GM12865 (cell line): ENCODE results near the gene CHRM2.

Experiments used
- DNase-seq: peaks from one replicate; pipeline ENCODE4 v3.0.0; 2010; ENCODE audit warnings: low read depth
- H3K4me3 ChIP-seq: 2 replicates; pipeline ENCODE4 v1.5.1; 2011; ENCODE audit warnings: mild to moderate bottlenecking, low read depth, low read length, control low read depth
- TF ChIP-seq, protein P1 (sequence below): IDR thresholded peaks from 2 replicates; pipeline ENCODE4 v1.5.1; 2011; ENCODE audit warnings: low read length, control low read depth, low read depth, inconsistent platforms; ENCODE audit not compliant: insufficient read depth; ENCODE audit errors: missing control alignments

The CHRM2 gene

GRCh38 chr7:136914016-136914415 is 45.6 kb downstream of the CHRM2 start:
- DNase-seq = no peak
- no peak overlapping the region for H3K4me3 ChIP-seq
- TF ChIP-seq, protein P1, sequence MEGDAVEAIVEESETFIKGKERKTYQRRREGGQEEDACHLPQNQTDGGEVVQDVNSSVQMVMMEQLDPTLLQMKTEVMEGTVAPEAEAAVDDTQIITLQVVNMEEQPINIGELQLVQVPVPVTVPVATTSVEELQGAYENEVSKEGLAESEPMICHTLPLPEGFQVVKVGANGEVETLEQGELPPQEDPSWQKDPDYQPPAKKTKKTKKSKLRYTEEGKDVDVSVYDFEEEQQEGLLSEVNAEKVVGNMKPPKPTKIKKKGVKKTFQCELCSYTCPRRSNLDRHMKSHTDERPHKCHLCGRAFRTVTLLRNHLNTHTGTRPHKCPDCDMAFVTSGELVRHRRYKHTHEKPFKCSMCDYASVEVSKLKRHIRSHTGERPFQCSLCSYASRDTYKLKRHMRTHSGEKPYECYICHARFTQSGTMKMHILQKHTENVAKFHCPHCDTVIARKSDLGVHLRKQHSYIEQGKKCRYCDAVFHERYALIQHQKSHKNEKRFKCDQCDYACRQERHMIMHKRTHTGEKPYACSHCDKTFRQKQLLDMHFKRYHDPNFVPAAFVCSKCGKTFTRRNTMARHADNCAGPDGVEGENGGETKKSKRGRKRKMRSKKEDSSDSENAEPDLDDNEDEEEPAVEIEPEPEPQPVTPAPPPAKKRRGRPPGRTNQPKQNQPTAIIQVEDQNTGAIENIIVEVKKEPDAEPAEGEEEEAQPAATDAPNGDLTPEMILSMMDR = no peak

- TF ChIP-seq, protein P1 = no peak
- no peak for DNase-seq
- H3K4me3 ChIP-seq = no peak overlapping the region
Observed at GRCh38 chr7:136919820-136920219, 51.4 kb downstream of the CHRM2 start.

GRCh38 chr7:136923111-136923667 is 54.7 kb downstream of the CHRM2 start:
- no peak for DNase-seq
- no peak overlapping the region for H3K4me3 ChIP-seq
- TF ChIP-seq, protein P1 = no peak

DNA sequence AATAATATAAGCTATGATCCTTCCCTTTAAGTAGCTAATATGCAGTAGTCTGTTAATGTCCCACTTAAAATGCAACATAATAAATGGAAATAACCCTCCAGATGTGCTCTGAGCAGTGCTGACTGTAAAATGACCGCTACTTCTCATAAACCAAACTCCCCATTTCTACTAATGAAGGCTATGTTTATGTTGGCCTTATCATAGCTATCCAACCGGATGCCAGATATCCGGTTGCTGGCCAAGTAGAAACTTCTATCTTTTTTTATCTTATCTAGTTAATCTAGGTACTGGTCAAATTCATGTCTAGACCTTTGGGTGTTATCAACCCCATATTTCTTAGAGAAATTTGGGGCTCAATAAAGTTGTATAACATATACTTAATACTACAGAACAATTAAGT is 56.6 kb downstream of the CHRM2 start:
- H3K4me3 ChIP-seq = no peak overlapping the region
- no peak for DNase-seq
- TF ChIP-seq, protein P1 = no peak

GRCh38 chr7:136925556-136925955 is 57.1 kb downstream of the CHRM2 start:
- no peak overlapping the region for H3K4me3 ChIP-seq
- no peak for DNase-seq
- TF ChIP-seq, protein P1 = no peak

GRCh38 chr7:136931169-136931867 is 62.9 kb downstream of the CHRM2 start:
- DNase-seq = no peak
- H3K4me3 ChIP-seq = no peak overlapping the region
- TF ChIP-seq, protein P1 = no peak

GRCh38 chr7:136937436-136937835 is 69.0 kb downstream of the CHRM2 start:
- no peak for DNase-seq
- TF ChIP-seq, protein P1 = no peak
- no peak overlapping the region for H3K4me3 ChIP-seq
